ENCODE measurements around the gene WDR86. TPM values are rescaled to one million over a fixed set of nuclear protein-coding genes. Genes with fewer than 3 reads are reported as not detected.

WDR86 gene
- total RNA-seq, 1 experiment from 2014 or later, result 8.1 TPM

- Mint-ChIP-seq H3K4me1 (peaks cover 21% of the 10 kb centered on the region in 2 experiments), H3K27ac (no peak overlapping the region), H3K9me3 (no peaks in the 10 kb centered on the region), H3K4me3 (no peak overlapping the region; a peak in 1 of 5 replicates), H3K27me3 (ENCODE audit: low read depth) (peaks cover 22% of the 10 kb centered on the region), H3K36me3 (ENCODE audit: insufficient read depth in 1 of 3, low read depth in 3 of 3) (peaks cover 3 to 39% (median 38%) of the 10 kb centered on the region in 3 experiments)
- H4K20me1 ChIP-seq (ENCODE audit: control insufficient read depth, insufficient read depth, insufficient read length), result peaks cover 4% of the 10 kb centered on the region
- no peak overlapping the region for H4K91ac ChIP-seq (ENCODE audit: insufficient read length, low read depth, low read length)
- H2AFZ ChIP-seq (ENCODE audit: low read length), result no peak overlapping the region
- H3K14ac ChIP-seq (ENCODE audit: insufficient read depth, low read length), result no peak overlapping the region
- no peak for TF ChIP-seq CTCF (conservative IDR thresholded peaks at IDR 0.05)
- no peak overlapping the region for H2BK20ac ChIP-seq (ENCODE audit: low read depth, low read length, poor library complexity, severe bottlenecking)
- no peak overlapping the region for H3K9ac ChIP-seq (ENCODE audit: extremely low read depth, insufficient read length, low read length)
- H3K27ac ChIP-seq (ENCODE audit: insufficient read length, low read depth, low read length), result no peak overlapping the region
- no peak overlapping the region for H3K18ac ChIP-seq (ENCODE audit: insufficient read length, low read depth, low read length)
- no peak overlapping the region for H3T11ph ChIP-seq (ENCODE audit: low read length)
- no peak overlapping the region for H2BK15ac ChIP-seq (ENCODE audit: low read depth, low read length)
- H3K27me3 ChIP-seq (ENCODE audit: insufficient read depth, low read length), result peaks cover 8% of the 10 kb centered on the region; the same call in 1 of the 2 replicates
- no peak overlapping the region for H3K4me2 ChIP-seq (ENCODE audit: insufficient read depth, insufficient read length, low read length)
- no peak overlapping the region for H4K8ac ChIP-seq (replicated peaks; ENCODE audit: insufficient read length, low read depth, low read length)
- no CpG with 5 or more reads among the region's 17 CpGs for WGBS (ENCODE audit: extremely low coverage, insufficient read length, low lambda C conversion rate)
- H2BK5ac ChIP-seq (ENCODE audit: insufficient read length, low read length), result no peak overlapping the region
- H3K23me2 ChIP-seq (ENCODE audit: insufficient read length, low read depth, low read length, poor library complexity, severe bottlenecking), result peaks cover 15% of the 10 kb centered on the region
- no peak overlapping the region for H2AK5ac ChIP-seq (ENCODE audit: insufficient read length, low read length)
- H2BK120ac ChIP-seq (ENCODE audit: low read depth, low read length, poor library complexity, severe bottlenecking), result no peak overlapping the region
- H3K4ac ChIP-seq (ENCODE audit: low read depth, low read length), result no peak overlapping the region
- H3K79me2 ChIP-seq (ENCODE audit: insufficient read depth, low read length), result no peaks in the 10 kb centered on the region
- H4K5ac ChIP-seq (ENCODE audit: insufficient read length, low read depth, low read length), result no peak overlapping the region
- H3K9me3 ChIP-seq (ENCODE audit: control insufficient read depth, low read depth, low read length), result no peaks in the 10 kb centered on the region
- no peaks in the 10 kb centered on the region for H3K4me1 ChIP-seq (ENCODE audit: insufficient read depth, low read length)
- DNase-seq, result no peak
- H3K23ac ChIP-seq (ENCODE audit: insufficient read length, low read depth, low read length), result no peak overlapping the region
- no peak overlapping the region for H3K56ac ChIP-seq (ENCODE audit: insufficient read length, low read depth, low read length)
- H2BK12ac ChIP-seq (ENCODE audit: insufficient read length, low read depth, low read length), result no peak overlapping the region
- H3K79me1 ChIP-seq (ENCODE audit: insufficient read depth, low read depth, low read length, poor library complexity, severe bottlenecking), result no peaks in the 10 kb centered on the region
These were observed 31.2 kb downstream of the WDR86 start for GRCh38 chr7:151378496-151379192.
